K562 (cell line): ENCODE measurements around the gene PREX1. TPM values are rescaled to one million over a fixed set of nuclear protein-coding genes. Genes with fewer than 3 reads are reported as not detected.

Experiments used
- ATAC-seq: fragments of 200-7000 bp; cut with Tn5 transposase; 3 replicates; pipeline ENCODE4 v1.9.1; 2020; ENCODE audit warnings: moderate library complexity
- BruUV-seq: library from RNA; stranded (reverse); fragments of 400-500 nt; replicated peaks from 2 replicates; lab custom pipeline; 2021; lab: Mats Ljungman, UMichigan
- CTCF ChIA-PET: fragments of 300-600 bp; formaldehyde crosslinking; extraction: SDS; loops from one replicate; lab custom pipeline; 2021; ENCODE audit warnings: low intra/inter-chr PET ratio; lab: Yijun Ruan, JAX
- POLR2A ChIA-PET: fragments of 300-600, 350-650 bp; sonication (Branson Sonifier 250); formaldehyde crosslinking; extraction: SDS; loops from one replicate; lab custom pipeline; 2021; ENCODE audit warnings: antibody characterized with exemption, inconsistent platforms; lab: Yijun Ruan, JAX
- DNase-seq, 4 experiments: peaks; one replicate each; pipeline versions ENCODE4 v3.0.0 to v3.0.0-alpha.2; 2011 to 2018; ENCODE audit warnings: low spot score in 3 of 4, mixed read lengths in 3 of 4; ENCODE audit errors: extremely low read depth in 1 of 4
- FAIRE-seq: peaks from 2 replicates; lab custom pipeline; 2011; peaks lifted over from hg19 to GRCh38; lab: Jason Lieb, UNC
- H2AFZ ChIP-seq: 2 replicates; pipeline ENCODE4 v1.6.0; 2011; ENCODE audit warnings: low read depth, low read length, control low read depth, inconsistent platforms
- H3K27ac ChIP-seq: fragments of 200-600 bp; 3 replicates; pipeline ENCODE4 v1.8.0; 2011; ENCODE audit warnings: low read depth, mild to moderate bottlenecking, control low read depth, inconsistent platforms, low read length, moderate library complexity, mixed read lengths; ENCODE audit errors: extremely low read depth
- H3K27me3 ChIP-seq, 2 experiments: fragments of 300-600 bp in 1 of 2; 2 replicates in 1 of 2; 3 replicates in 1 of 2; pipeline versions ENCODE4 v1.6.0 to v1.8.0; 2011; ENCODE audit warnings: inconsistent platforms in 2 of 2, low read length in 2 of 2, mild to moderate bottlenecking in 1 of 2, mixed read lengths in 1 of 2, moderate library complexity in 1 of 2; ENCODE audit not compliant: control insufficient read depth in 2 of 2, insufficient read depth in 2 of 2
- H3K36me3 ChIP-seq: fragments of 300-600 bp; 3 replicates; pipeline ENCODE4 v1.8.0; 2011; ENCODE audit warnings: mild to moderate bottlenecking, low read length, inconsistent platforms; ENCODE audit not compliant: control insufficient read depth, insufficient read depth
- H3K4me1 ChIP-seq, 2 experiments: fragments of 200-600 bp in 1 of 2; replicated peaks in 1 of 2; 2 replicates in 1 of 2; 3 replicates in 1 of 2; pipeline versions ENCODE4 v1.5.1 to v1.8.0; 2011; ENCODE audit warnings: inconsistent platforms in 2 of 2, low read length in 2 of 2, mild to moderate bottlenecking in 1 of 2, mixed read lengths in 1 of 2, moderate library complexity in 1 of 2; ENCODE audit not compliant: control insufficient read depth in 2 of 2, insufficient read depth in 2 of 2
- H3K4me2 ChIP-seq: 2 replicates; pipeline ENCODE4 v1.6.1; 2011; ENCODE audit warnings: low read length, control low read depth, inconsistent platforms, mixed read lengths; ENCODE audit not compliant: insufficient read depth
- H3K4me3 ChIP-seq: fragments of 200-600 bp; sonication (generic), shearing (Covaris generic); 2 replicates; pipeline ENCODE4 v1.5.1; 2016; ENCODE audit warnings: control low read depth, inconsistent platforms
- H3K79me2 ChIP-seq: fragments of 200-600 bp; 3 replicates; pipeline ENCODE4 v1.8.0; 2011; ENCODE audit warnings: low read length, inconsistent platforms; ENCODE audit not compliant: control insufficient read depth, insufficient read depth
- H3K9ac ChIP-seq, 2 experiments: 2 replicates each; pipeline versions ENCODE4 v1.6.0 to v1.6.1; 2011; ENCODE audit warnings: low read depth in 2 of 2, low read length in 2 of 2, control low read depth in 1 of 2, inconsistent platforms in 1 of 2, mild to moderate bottlenecking in 1 of 2, mixed read lengths in 1 of 2; ENCODE audit not compliant: insufficient read depth in 1 of 2
- H3K9me1 ChIP-seq: one replicate; pipeline ENCODE4 v1.6.0; 2011; ENCODE audit warnings: inconsistent platforms, mild to moderate bottlenecking, low read length, moderate library complexity; ENCODE audit not compliant: control insufficient read depth, insufficient read depth
- H3K9me3 ChIP-seq: replicated peaks from 2 replicates; pipeline ENCODE4 v1.5.1; 2011; ENCODE audit warnings: low read depth, low read length, inconsistent platforms; ENCODE audit not compliant: control insufficient read depth, insufficient read depth
- H4K20me1 ChIP-seq: replicated peaks from 2 replicates; pipeline ENCODE4 v1.6.1; 2011; ENCODE audit warnings: low read length, inconsistent platforms, mixed read lengths; ENCODE audit not compliant: control insufficient read depth, insufficient read depth
- NCOA1 ChIP-seq: fragments of 450-650 bp; IDR thresholded peaks from 2 replicates; pipeline ENCODE4 v1.6.1; 2016; ENCODE audit warnings: low read depth
- in situ Hi-C: fragments of 300-500 bp; cut with MboI; formaldehyde crosslinking; loops from 4 replicates; pipeline ENCODE4 v1.15.0; 2018; ENCODE audit warnings: inconsistent platforms, mixed read lengths
- intact Hi-C: fragments of 100-400 bp; cut with micrococcal nuclease; formaldehyde crosslinking; loops from 2 replicates; pipeline ENCODE4 v1.14.2; 2022
- polyA plus RNA-seq, 8 experiments: library from polyadenylated mRNA; depleted of rRNA in 4 of 8; stranded (reverse) in 5 of 8; unstranded in 3 of 8; fragments of >200 nt; fragmentation: Nextera tagmentation in 2 of 8; fragmentation: Illumina TruSeq in 1 of 8; extraction: Ambion mirVana in 2 of 8; extraction: Trizol in 1 of 8; gene quantifications; 2 replicates each; pipeline versions ENCODE4 v1.2.1 to v1.2.3, GENCODE V29; 2011 to 2014; ENCODE audit warnings: inconsistent platforms in 1 of 8, missing spikeins in 1 of 8
- total RNA-seq, 7 experiments: library from RNA; depleted of rRNA in 6 of 7; stranded (reverse); fragments of >200 nt in 6 of 7; fragmentation: Illumina TruSeq in 2 of 7; extraction: Trizol in 2 of 7; gene quantifications; 2 replicates each; pipeline versions ENCODE4 v1.2.1 to v1.2.3, GENCODE V29; 2011 to 2021; ENCODE audit warnings: low replicate concordance in 1 of 7
- TF ChIP-seq, protein P1 (sequence below), 3 experiments: IDR thresholded peaks in 2 of 3; conservative IDR thresholded peaks in 1 of 3; 2 replicates each; pipeline ENCODE4 v1.5.1; 2011 to 2012; ENCODE audit warnings: low read length in 3 of 3, mild to moderate bottlenecking in 3 of 3, control low read depth in 2 of 3, improper control_type of control experiment in 1 of 3, inconsistent platforms in 1 of 3, low read depth in 1 of 3, mixed read lengths in 1 of 3, moderate library complexity in 1 of 3; ENCODE audit not compliant: insufficient read depth in 2 of 3
- TF ChIP-seq, protein P2 (sequence below): IDR thresholded peaks from 2 replicates; pipeline ENCODE4 v1.6.1; 2011; ENCODE audit warnings: borderline replicate concordance, low read depth, mild to moderate bottlenecking, moderate library complexity, low read length; ENCODE audit not compliant: insufficient read depth, poor library complexity, severe bottlenecking

Gene PREX1
- total and polyA plus RNA-seq, 9 of the 15 experiments (the other 6 are each of a cell fraction or from before 2014, with no cell fraction given) = 0.37 to 10.4 (median 4.8) TPM

DNA sequence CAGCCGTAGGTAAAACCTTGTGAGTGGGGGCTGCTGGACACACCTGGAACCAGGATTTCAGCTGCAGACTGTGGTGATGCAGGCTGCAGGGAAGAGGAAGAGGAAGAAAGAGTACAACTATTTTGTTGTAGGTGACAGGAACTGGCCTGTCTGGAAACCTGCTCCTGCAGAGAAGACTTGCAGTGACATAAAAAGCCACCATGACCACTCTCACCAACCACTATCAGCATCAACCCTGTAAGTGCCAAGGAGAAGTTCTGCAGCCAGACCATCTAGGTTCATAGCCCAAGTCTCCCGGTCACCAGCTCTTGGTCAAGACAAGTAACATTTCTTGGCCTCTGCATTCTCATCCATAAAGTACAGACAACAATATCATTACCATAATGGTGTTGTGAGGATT, 91.2 kb downstream of the PREX1 start (continued):
- TF ChIP-seq, protein P1, sequence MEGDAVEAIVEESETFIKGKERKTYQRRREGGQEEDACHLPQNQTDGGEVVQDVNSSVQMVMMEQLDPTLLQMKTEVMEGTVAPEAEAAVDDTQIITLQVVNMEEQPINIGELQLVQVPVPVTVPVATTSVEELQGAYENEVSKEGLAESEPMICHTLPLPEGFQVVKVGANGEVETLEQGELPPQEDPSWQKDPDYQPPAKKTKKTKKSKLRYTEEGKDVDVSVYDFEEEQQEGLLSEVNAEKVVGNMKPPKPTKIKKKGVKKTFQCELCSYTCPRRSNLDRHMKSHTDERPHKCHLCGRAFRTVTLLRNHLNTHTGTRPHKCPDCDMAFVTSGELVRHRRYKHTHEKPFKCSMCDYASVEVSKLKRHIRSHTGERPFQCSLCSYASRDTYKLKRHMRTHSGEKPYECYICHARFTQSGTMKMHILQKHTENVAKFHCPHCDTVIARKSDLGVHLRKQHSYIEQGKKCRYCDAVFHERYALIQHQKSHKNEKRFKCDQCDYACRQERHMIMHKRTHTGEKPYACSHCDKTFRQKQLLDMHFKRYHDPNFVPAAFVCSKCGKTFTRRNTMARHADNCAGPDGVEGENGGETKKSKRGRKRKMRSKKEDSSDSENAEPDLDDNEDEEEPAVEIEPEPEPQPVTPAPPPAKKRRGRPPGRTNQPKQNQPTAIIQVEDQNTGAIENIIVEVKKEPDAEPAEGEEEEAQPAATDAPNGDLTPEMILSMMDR (IDR thresholded peaks at IDR 0.05 in 2 of 3, conservative IDR thresholded peaks at IDR 0.05 in 1 of 3; ENCODE audit: insufficient read depth in 2 of 3, low read depth in 1 of 3, low read length in 3 of 3) = no peak

DNA sequence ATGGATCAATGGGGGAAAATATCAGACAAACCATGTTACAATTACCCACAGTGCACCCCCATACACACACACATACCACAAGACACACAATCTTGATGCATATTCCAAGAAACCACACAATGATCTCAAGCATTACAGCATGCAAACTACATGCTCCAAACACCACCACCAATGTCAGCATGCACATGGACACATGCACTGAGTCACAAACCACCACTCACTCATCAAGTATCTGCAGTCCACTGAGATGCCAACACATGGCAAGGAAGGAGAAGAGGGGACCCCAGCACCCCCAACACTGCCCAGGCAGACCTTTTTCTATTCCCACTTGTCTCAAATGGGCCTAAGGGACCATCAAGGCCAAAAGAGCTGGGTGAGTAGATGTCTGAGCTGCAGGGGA, 91.6 kb downstream of the PREX1 start:
- ChIA-PET POLR2A (interaction anchor here (0.6 to 0.7 kb wide), 2 partner anchors 13 to 151 kb away, joined by 3 to 4 read pairs; no protein-coding TSS in a partner anchor), CTCF (no interaction called here)
- no TSS peak for BruUV-seq
- intact Hi-C loops = no loop called here
- TF ChIP-seq, protein P2, sequence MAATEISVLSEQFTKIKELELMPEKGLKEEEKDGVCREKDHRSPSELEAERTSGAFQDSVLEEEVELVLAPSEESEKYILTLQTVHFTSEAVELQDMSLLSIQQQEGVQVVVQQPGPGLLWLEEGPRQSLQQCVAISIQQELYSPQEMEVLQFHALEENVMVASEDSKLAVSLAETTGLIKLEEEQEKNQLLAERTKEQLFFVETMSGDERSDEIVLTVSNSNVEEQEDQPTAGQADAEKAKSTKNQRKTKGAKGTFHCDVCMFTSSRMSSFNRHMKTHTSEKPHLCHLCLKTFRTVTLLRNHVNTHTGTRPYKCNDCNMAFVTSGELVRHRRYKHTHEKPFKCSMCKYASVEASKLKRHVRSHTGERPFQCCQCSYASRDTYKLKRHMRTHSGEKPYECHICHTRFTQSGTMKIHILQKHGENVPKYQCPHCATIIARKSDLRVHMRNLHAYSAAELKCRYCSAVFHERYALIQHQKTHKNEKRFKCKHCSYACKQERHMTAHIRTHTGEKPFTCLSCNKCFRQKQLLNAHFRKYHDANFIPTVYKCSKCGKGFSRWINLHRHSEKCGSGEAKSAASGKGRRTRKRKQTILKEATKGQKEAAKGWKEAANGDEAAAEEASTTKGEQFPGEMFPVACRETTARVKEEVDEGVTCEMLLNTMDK = no peak
- no peak for TF ChIP-seq NCOA1
- H3K4me3 ChIP-seq = no peak overlapping the region
- no peak overlapping the region for H3K4me2 ChIP-seq
- H3K79me2 ChIP-seq = no peaks in the 10 kb centered on the region
- 0 out of 2 replicates have a peak, but pooled peaks cover under 1% of the 10 kb centered on the region for H4K20me1 ChIP-seq
- FAIRE-seq = no peak
- DNase-seq = no peak
- no peaks in the 10 kb centered on the region for H3K4me1 ChIP-seq
- H2AFZ ChIP-seq = no peak overlapping the region
- H3K9me1 ChIP-seq = no peaks in the 10 kb centered on the region
- no peaks in the 10 kb centered on the region for H3K27me3 ChIP-seq
- H3K9ac ChIP-seq = no peak overlapping the region
- H3K36me3 ChIP-seq = peaks cover 6% of the 10 kb centered on the region; the same call in 1 of the 3 replicates
- no peak overlapping the region for H3K27ac ChIP-seq
- H3K9me3 ChIP-seq = no peaks in the 10 kb centered on the region
- in situ Hi-C loops = no loop called here
- no peak for ATAC-seq
